HG03064 (cell line): ENCODE measurements around the gene TMEM62.
"Not testable (repeated sequence)": the region's sequence is repeated elsewhere in the genome, so short reads cannot be mapped to it uniquely, and the experiment has no call there.

Source experiments
- ATAC-seq: cut with Tn5 transposase; IDR thresholded peaks from one replicate; pipeline ENCODE4 v1.9.1; 2021; ENCODE audit warnings: low read depth; ENCODE audit not compliant: unreplicated experiment

TMEM62 gene

GRCh38 chr15:43207024-43207423 lies 73.6 kb downstream of the TMEM62 start:
- ATAC-seq: no peak

GRCh38 chr15:43208052-43209002 lies 74.9 kb downstream of the TMEM62 start:
- ATAC-seq: no peak

GRCh38 chr15:43209059-43209824 lies 75.9 kb downstream of the TMEM62 start:
- no peak for ATAC-seq

- ATAC-seq: no peak
Observed at GRCh38 chr15:43210172-43210745, 76.9 kb downstream of the TMEM62 start.

GRCh38 chr15:43210807-43211206 lies 77.4 kb downstream of the TMEM62 start:
- no peak for ATAC-seq

- ATAC-seq: no peak
Observed at GRCh38 chr15:43211224-43211735, 77.9 kb downstream of the TMEM62 start.

- ATAC-seq: no peak
Observed at GRCh38 chr15:43212299-43212698, 78.9 kb downstream of the TMEM62 start.

GRCh38 chr15:43212951-43213350 lies 79.6 kb downstream of the TMEM62 start:
- no peak for ATAC-seq

- ATAC-seq: no peak
Observed at GRCh38 chr15:43213466-43213865, 80.1 kb downstream of the TMEM62 start.

GRCh38 chr15:43214169-43214568 lies 80.8 kb downstream of the TMEM62 start:
- ATAC-seq: no peak

- no peak for ATAC-seq
Observed at GRCh38 chr15:43214592-43215295, 81.4 kb downstream of the TMEM62 start.

- no peak for ATAC-seq
Observed at GRCh38 chr15:43215961-43216360, 82.6 kb downstream of the TMEM62 start.

- ATAC-seq: no peak
Observed at GRCh38 chr15:43218908-43219706, 85.7 kb downstream of the TMEM62 start.

- no peak for ATAC-seq
Observed at GRCh38 chr15:43219929-43220928, 86.8 kb downstream of the TMEM62 start.

- no peak for ATAC-seq
Observed at GRCh38 chr15:43220991-43221403, 87.6 kb downstream of the TMEM62 start, which contains the start of gene EPB42. Gene EPB42, minus strand, starts transcription at chr15:43221018. Its CDS starts 193 bp downstream, at chr15:43220825.

- no peak for ATAC-seq
Observed at GRCh38 chr15:43221422-43221821, 88.0 kb downstream of the TMEM62 start.

- no peak for ATAC-seq
Observed at GRCh38 chr15:43225201-43225949, 92.0 kb downstream of the TMEM62 start.

GRCh38 chr15:43225950-43226255 lies 92.5 kb downstream of the TMEM62 start:
- ATAC-seq: not testable (repeated sequence)
